Activated T-cell treated with anti-CD3 and anti-CD28 coated beads, Interleukin-2, amount 50 U/mL, for 72 hours (primary cell): ENCODE results near the gene KRTAP1-5. TPM values are rescaled to one million over a fixed set of nuclear protein-coding genes. Genes with fewer than 3 reads are reported as not detected.
"Not testable (repeated sequence)": the region's sequence is repeated elsewhere in the genome, so short reads cannot be mapped to it uniquely, and the experiment has no call there.

Experiments used
- ATAC-seq, 2 donors: fragments of 150-1000 bp; cut with Tn5 transposase; replicated peaks in 1 of 2; 2 replicates each; pipeline ENCODE4 v1.10.0; 2021; ENCODE audit warnings: moderate library complexity in 2 of 2, mild to moderate bottlenecking in 1 of 2
- DNase-seq, 2 donors: peaks; one replicate each; pipeline ENCODE4 v3.0.0; 2021 to 2022; ENCODE audit warnings: mixed read lengths in 1 of 2
- H3K27ac Mint-ChIP-seq: one replicate; pipeline ENCODE4 v1.8.0; 2022; ENCODE audit warnings: mild to moderate bottlenecking, moderate library complexity, mixed read lengths
- H3K27me3 Mint-ChIP-seq: one replicate; pipeline ENCODE4 v1.8.0; 2022; ENCODE audit warnings: low read depth, mixed read lengths
- H3K36me3 Mint-ChIP-seq, 2 donors: one replicate each; pipeline ENCODE4 v1.8.0; 2022; ENCODE audit warnings: mixed read lengths in 2 of 2, mild to moderate bottlenecking in 1 of 2; ENCODE audit not compliant: insufficient read depth in 2 of 2
- H3K4me1 Mint-ChIP-seq: one replicate; pipeline ENCODE4 v1.8.0; 2022; ENCODE audit warnings: low read depth, mixed read lengths
- H3K4me3 Mint-ChIP-seq, 2 donors: one replicate each; pipeline ENCODE4 v1.8.0; 2022; ENCODE audit warnings: mild to moderate bottlenecking in 2 of 2, mixed read lengths in 2 of 2, moderate library complexity in 2 of 2
- H3K9me3 Mint-ChIP-seq, 2 donors: one replicate each; pipeline ENCODE4 v1.8.0; 2022; ENCODE audit warnings: mixed read lengths in 2 of 2
- total RNA-seq, 2 donors: library from RNA; stranded (reverse); gene quantifications; one replicate each; pipeline ENCODE4 v1.2.3, GENCODE V29; 2022

Gene KRTAP1-5
- total RNA-seq, 2 donors from 2014 or later: not detected

DNA sequence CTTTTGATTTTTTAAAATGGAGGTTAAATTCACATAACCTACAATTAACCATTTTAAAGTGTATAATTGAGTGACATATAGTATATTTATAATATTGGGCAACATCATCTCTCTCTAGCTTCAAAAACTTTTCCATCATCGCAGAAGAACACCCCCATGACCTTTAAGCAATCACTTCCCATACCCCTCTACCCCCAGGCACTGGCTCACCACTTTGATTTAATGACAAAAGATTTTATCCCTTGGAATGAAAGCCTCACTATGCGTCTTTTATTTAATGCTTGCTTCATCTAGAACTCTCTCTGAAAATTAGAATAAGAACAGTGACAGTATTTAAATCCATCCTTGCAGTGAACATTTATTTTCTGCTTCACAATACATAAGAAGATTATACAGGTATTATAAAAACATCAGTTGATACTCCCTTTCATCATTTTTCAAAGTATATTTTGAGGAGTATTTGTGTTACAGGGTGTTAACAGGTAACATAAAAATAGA lies 10.9 kb upstream of the KRTAP1-5 start:
- Mint-ChIP-seq H3K36me3 (no peaks in the 10 kb centered on the region), H3K4me3 (no peak overlapping the region), H3K27me3 (peaks cover 6% of the 10 kb centered on the region), H3K9me3 (no peaks in the 10 kb centered on the region), H3K4me1 (no peaks in the 10 kb centered on the region), H3K27ac (no peak overlapping the region)
- DNase-seq (no peak), ATAC-seq (no peak)

- not testable (repeated sequence) for H3K9me3 Mint-ChIP-seq, DNase-seq, ATAC-seq, H3K4me3 Mint-ChIP-seq, H3K36me3 Mint-ChIP-seq, H3K4me1 Mint-ChIP-seq, H3K27me3 Mint-ChIP-seq
- peak within 1 kb of the TSS; percentile 54 for H3K27ac Mint-ChIP-seq
These were observed 7.4 kb upstream of the KRTAP1-5 start, which contains the start of gene KRTAP1-3 for GRCh38 chr17:41034346-41034935. TSS of gene KRTAP1-3 (minus strand) at chr17:41034874. CDS start at chr17:41034821, 53 bp downstream.

DNA sequence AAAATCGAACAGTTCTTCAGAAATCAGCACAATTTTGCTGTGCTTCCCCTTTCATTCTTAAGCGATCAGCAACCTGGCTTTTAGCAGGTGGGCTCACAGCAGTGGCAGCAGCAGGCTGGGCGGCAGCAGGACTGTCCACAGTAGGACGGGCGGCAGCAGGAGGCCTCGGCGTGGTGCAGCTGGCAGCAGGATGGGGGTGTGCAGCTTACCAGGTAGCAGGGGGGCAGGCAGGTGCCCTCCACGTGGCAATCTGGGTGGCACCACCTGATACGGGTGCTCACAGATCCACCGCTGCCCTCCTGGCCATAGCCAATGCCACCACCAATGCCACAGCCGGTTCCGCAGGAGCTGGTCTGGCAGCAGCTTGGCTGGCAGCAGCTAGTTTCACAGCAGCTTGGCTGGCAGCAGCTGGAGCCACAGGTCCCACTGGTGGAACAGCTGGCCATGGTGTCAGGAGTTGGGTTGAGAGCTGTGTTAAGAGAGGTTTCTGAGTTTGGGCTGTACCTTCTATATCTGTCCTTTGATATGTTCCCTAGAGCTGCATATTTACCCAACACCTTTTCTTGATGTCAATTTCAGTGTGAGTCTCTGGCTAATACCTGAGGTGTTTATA lies 2.7 kb upstream of the KRTAP1-5 start, which contains the start of gene KRTAP1-4:
Gene KRTAP1-4, minus strand, starts transcription at position 563 of the 613 bp plus-strand sequence. Its CDS starts 117 bp downstream, at position 446.
- Mint-ChIP-seq H3K27ac (no peak within 1 kb of the TSS), H3K4me3 (no peak within 1 kb of the TSS), H3K36me3 (no peaks in the 10 kb centered on the region), H3K9me3 (no peaks in the 10 kb centered on the region), H3K4me1 (no peaks in the 10 kb centered on the region), H3K27me3 (peaks cover 6% of the 10 kb centered on the region)
- DNase-seq: no peak
- no peak for ATAC-seq

DNA sequence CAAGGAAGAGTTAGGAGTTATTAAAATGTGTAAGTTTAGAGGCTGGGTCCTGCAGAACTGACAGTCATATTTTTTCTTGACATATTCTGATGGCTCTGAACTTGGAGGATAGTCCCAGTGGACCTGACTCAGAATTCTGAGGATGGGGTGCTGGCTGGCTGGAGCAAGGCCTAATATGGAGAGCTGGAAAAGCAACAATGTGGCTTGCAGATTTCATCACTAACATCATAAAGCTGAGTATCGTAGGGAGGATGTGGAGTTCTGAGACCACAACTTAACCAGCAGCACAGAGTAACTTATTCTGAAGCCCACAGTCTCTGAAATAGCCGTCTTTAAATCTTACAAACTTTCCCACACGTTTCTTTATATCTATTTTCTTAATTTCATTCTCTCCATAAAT lies 2.3 kb downstream of the KRTAP1-5 start:
- Mint-ChIP-seq H3K4me3 (no peak overlapping the region), H3K9me3 (no peaks in the 10 kb centered on the region), H3K4me1 (no peaks in the 10 kb centered on the region), H3K27me3 (peaks cover 13% of the 10 kb centered on the region), H3K36me3 (no peaks in the 10 kb centered on the region), H3K27ac (no peak overlapping the region)
- no peak for ATAC-seq
- DNase-seq: no peak

GRCh38 chr17:41020336-41020735 lies 6.7 kb downstream of the KRTAP1-5 start:
- H3K4me3 Mint-ChIP-seq: no peak overlapping the region
- DNase-seq (no peak), ATAC-seq (no peak)
- H3K27me3 Mint-ChIP-seq: peaks cover 14% of the 10 kb centered on the region
- no peaks in the 10 kb centered on the region for H3K36me3 Mint-ChIP-seq
- H3K9me3 Mint-ChIP-seq: no peaks in the 10 kb centered on the region
- H3K27ac Mint-ChIP-seq: no peak overlapping the region
- no peaks in the 10 kb centered on the region for H3K4me1 Mint-ChIP-seq

- DNase-seq (no peak), ATAC-seq (no peak)
- Mint-ChIP-seq H3K27me3 (peaks cover 14% of the 10 kb centered on the region), H3K4me1 (no peaks in the 10 kb centered on the region), H3K9me3 (no peaks in the 10 kb centered on the region), H3K36me3 (no peaks in the 10 kb centered on the region), H3K4me3 (no peak overlapping the region), H3K27ac (no peak overlapping the region)
These were observed 7.6 kb downstream of the KRTAP1-5 start for GRCh38 chr17:41019415-41019814.

- H3K27ac Mint-ChIP-seq: no peak overlapping the region
- ATAC-seq (no peak), DNase-seq (no peak)
- no peaks in the 10 kb centered on the region for H3K36me3 Mint-ChIP-seq
- H3K4me3 Mint-ChIP-seq: no peak overlapping the region
- no peaks in the 10 kb centered on the region for H3K9me3 Mint-ChIP-seq
- no peaks in the 10 kb centered on the region for H3K4me1 Mint-ChIP-seq
- peaks cover 14% of the 10 kb centered on the region for H3K27me3 Mint-ChIP-seq
These were observed 8.5 kb downstream of the KRTAP1-5 start for GRCh38 chr17:41018541-41018940.

- Mint-ChIP-seq H3K36me3 (no peaks in the 10 kb centered on the region), H3K9me3 (no peaks in the 10 kb centered on the region), H3K4me1 (no peaks in the 10 kb centered on the region), H3K27me3 (peaks cover 7% of the 10 kb centered on the region), H3K4me3 (no peak overlapping the region), H3K27ac (no peak overlapping the region)
- DNase-seq: no peak
- ATAC-seq: no peak
These were observed 10.3 kb downstream of the KRTAP1-5 start for GRCh38 chr17:41016578-41017215.

DNA sequence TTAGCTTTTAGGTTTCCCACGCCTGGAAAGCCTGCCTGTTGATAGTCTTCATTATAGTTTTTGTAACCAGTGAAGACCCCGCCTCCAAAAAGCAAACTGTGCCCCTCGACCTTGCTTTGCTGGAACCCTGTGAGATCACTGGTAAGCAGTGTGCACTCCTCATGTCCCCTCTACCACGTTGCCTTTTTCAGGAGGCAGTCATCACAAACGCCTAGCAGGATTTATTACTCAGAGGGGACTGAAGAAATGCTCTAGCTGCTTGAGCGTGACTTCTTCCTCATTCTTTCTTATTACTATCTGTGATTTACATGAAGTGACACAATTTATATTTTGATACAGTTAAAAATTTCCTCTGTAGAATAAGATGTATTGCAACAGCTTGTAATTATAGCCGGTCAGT lies 11.6 kb downstream of the KRTAP1-5 start:
- no peaks in the 10 kb centered on the region for H3K36me3 Mint-ChIP-seq
- peaks cover 7% of the 10 kb centered on the region for H3K27me3 Mint-ChIP-seq
- no peak for DNase-seq
- no peaks in the 10 kb centered on the region for H3K9me3 Mint-ChIP-seq
- no peak overlapping the region for H3K4me3 Mint-ChIP-seq
- no peaks in the 10 kb centered on the region for H3K4me1 Mint-ChIP-seq
- H3K27ac Mint-ChIP-seq: no peak overlapping the region
- no peak for ATAC-seq

- H3K9me3 Mint-ChIP-seq: no peaks in the 10 kb centered on the region
- H3K36me3 Mint-ChIP-seq: no peaks in the 10 kb centered on the region
- DNase-seq (no peak), ATAC-seq (no peak)
- no peak overlapping the region for H3K27ac Mint-ChIP-seq
- no peaks in the 10 kb centered on the region for H3K4me1 Mint-ChIP-seq
- peaks cover 7% of the 10 kb centered on the region for H3K27me3 Mint-ChIP-seq
- no peak overlapping the region for H3K4me3 Mint-ChIP-seq
These were observed 13.4 kb downstream of the KRTAP1-5 start for GRCh38 chr17:41013606-41014005.

DNA sequence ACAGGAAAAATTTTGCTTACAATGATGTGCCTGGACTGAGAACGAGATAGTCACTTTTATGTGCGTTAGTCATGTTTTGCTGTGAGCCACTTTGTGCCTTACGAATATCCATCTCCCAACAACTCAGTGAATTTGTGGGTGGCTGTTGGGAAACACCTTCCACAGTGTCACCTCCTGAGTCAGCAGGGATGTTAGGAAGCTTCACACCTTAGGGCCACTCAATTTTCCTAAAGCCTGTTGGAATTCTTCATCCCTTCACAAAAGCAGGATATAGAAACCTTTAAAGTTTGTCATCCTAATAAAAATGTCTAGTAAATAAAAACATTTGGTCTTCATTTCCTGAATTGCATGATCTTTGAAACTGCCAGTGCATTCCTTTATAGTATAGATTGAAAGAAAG lies 13.8 kb downstream of the KRTAP1-5 start:
- DNase-seq: no peak
- Mint-ChIP-seq H3K9me3 (no peaks in the 10 kb centered on the region), H3K4me3 (no peak overlapping the region), H3K36me3 (no peaks in the 10 kb centered on the region), H3K27ac (no peak overlapping the region), H3K27me3 (peaks cover 7% of the 10 kb centered on the region), H3K4me1 (no peaks in the 10 kb centered on the region)
- ATAC-seq: no peak

DNA sequence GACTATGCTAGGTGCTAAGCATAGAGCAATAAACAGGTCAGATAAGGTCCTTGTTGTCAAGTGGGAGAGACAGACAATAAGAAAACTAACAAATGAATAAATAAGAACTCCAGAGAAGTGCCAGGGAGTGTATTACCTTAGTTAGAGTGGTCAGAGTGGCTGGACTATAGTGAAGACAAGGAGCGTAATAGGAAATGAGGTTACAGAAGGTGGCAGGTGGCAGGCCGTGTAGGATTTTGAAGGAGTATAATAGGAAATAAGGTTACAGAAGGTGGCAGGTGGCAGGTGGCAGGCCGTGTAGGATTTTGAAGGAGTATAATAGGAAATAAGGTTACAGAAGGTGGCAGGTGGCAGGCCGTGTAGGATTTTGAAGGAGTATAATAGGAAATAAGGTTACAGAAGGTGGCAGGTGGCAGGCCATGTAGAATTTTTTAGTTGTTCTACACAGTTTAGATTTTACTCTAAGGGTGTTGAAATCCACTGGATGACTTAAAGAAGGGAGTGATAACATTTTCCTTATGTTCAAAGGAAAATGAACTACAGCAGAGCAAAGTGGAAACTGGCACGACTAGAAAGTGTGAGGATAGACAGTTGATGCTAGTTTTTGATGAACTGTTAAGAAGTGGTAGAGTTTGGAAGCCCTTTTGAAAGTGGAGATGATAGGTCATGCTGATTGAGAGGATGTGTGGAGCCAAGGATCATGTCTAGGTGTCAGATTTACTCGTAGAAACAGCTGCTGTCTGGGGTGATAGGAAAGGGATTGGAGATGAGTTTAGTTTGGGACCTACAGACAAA lies 14.5 kb downstream of the KRTAP1-5 start:
- Mint-ChIP-seq H3K4me1 (no peaks in the 10 kb centered on the region), H3K27ac (no peak overlapping the region), H3K4me3 (no peak overlapping the region), H3K27me3 (peaks cover 7% of the 10 kb centered on the region), H3K36me3 (no peaks in the 10 kb centered on the region), H3K9me3 (no peaks in the 10 kb centered on the region)
- no peak for ATAC-seq
- DNase-seq: no peak

- no peak for ATAC-seq
- peaks cover 1% of the 10 kb centered on the region for H3K27me3 Mint-ChIP-seq
These were observed 16.6 kb downstream of the KRTAP1-5 start for GRCh38 chr17:41010441-41010840.

More at GRCh38 chr17:41010441-41010840, 16.6 kb downstream of the KRTAP1-5 start:
- Mint-ChIP-seq H3K36me3 (no peaks in the 10 kb centered on the region), H3K4me3 (no peak overlapping the region), H3K9me3 (no peaks in the 10 kb centered on the region), H3K27ac (no peak overlapping the region), H3K4me1 (no peaks in the 10 kb centered on the region)
- DNase-seq: no peak
